ENCODE data around the gene ZNF3.

GRCh38 chr7:100120733-100121036 lies 39.2 kb upstream of the ZNF3 start:
- no peak for TF ChIP-seq CTCF (IDR thresholded peaks at IDR 0.05)
- TF ChIP-seq POLR2A (IDR thresholded peaks at IDR 0.05) = no peak
- TF ChIP-seq POLR2AphosphoS5 (IDR thresholded peaks at IDR 0.05) = no peak
- no peak for TF ChIP-seq EP300 (IDR thresholded peaks at IDR 0.05)
